PC-9 (cell line): Measurements from ENCODE around the gene CDKN1B. TPM values are rescaled to one million over a fixed set of nuclear protein-coding genes. Genes with fewer than 3 reads are reported as not detected.

Experiments
- BruUV-seq: library from RNA; stranded (reverse); fragments of 400-500 nt; replicated peaks from 2 replicates; lab custom pipeline; 2021; lab: Mats Ljungman, UMichigan
- CTCF ChIA-PET: fragments of 300-600 bp; sonication (Branson Sonifier 250); formaldehyde crosslinking; loops from one replicate; lab custom pipeline; 2022; ENCODE audit warnings: antibody characterized with exemption; lab: Charles Lee
- POLR2A ChIA-PET: fragments of 300-600 bp; sonication (Branson Sonifier 250); formaldehyde crosslinking; loops from one replicate; lab custom pipeline; 2022; ENCODE audit warnings: antibody characterized with exemption; ENCODE audit not compliant: unreplicated experiment; lab: Charles Lee
- DNase-seq, 2 experiments: peaks; one replicate each; pipeline versions ENCODE4 v3.0.0 to v3.0.0-alpha.2; 2015 to 2022; ENCODE audit warnings: mixed read lengths in 1 of 2
- H2AFZ ChIP-seq: fragments of 200-600 bp; sonication (generic); 2 replicates; pipeline ENCODE4 v1.8.1; 2017; ENCODE audit warnings: antibody characterized with exemption
- H3F3A ChIP-seq: fragments of 200-600 bp; sonication (generic); 2 replicates; pipeline ENCODE4 v1.8.1; 2017; ENCODE audit warnings: antibody characterized with exemption, mild to moderate bottlenecking, low read depth; ENCODE audit not compliant: insufficient read depth
- H3K27ac ChIP-seq: fragments of 200-600 bp; sonication (generic); 2 replicates; pipeline ENCODE4 v1.6.1; 2016; ENCODE audit warnings: mixed run types
- H3K27me3 ChIP-seq: fragments of 200-600 bp; sonication (generic); 2 replicates; pipeline ENCODE4 v1.6.1; 2016; ENCODE audit warnings: low read depth, mixed run types; ENCODE audit not compliant: insufficient read depth
- H3K36me3 ChIP-seq: fragments of 200-600 bp; sonication (generic); 2 replicates; pipeline ENCODE4 v1.6.1; 2016; ENCODE audit warnings: low read depth, mixed run types
- H3K4me1 ChIP-seq: fragments of 200-600 bp; sonication (generic); replicated peaks from 2 replicates; pipeline ENCODE4 v1.6.1; 2016; ENCODE audit warnings: mixed run types; ENCODE audit not compliant: insufficient read depth
- H3K4me2 ChIP-seq: fragments of 200-600 bp; sonication (generic); 2 replicates; pipeline ENCODE4 v1.6.1; 2017; ENCODE audit warnings: mixed run types
- H3K4me3 ChIP-seq: fragments of 200-600 bp; sonication (generic); 2 replicates; pipeline ENCODE4 v1.6.1; 2016; ENCODE audit warnings: mixed run types
- H3K79me2 ChIP-seq: fragments of 200-600 bp; sonication (generic); 2 replicates; pipeline ENCODE4 v1.6.1; 2017; ENCODE audit warnings: low read depth, mixed run types
- H3K9me2 ChIP-seq: fragments of 200-600 bp; sonication (generic); 2 replicates; pipeline ENCODE4 v1.8.1; 2017; ENCODE audit warnings: mild to moderate bottlenecking; ENCODE audit not compliant: insufficient read depth
- H3K9me3 ChIP-seq: fragments of 200-600 bp; sonication (generic); 2 replicates; pipeline ENCODE4 v1.8.1; 2016; ENCODE audit warnings: low read depth; ENCODE audit not compliant: insufficient read depth
- H4K20me1 ChIP-seq: fragments of 200-600 bp; sonication (generic); 2 replicates; pipeline ENCODE4 v1.8.1; 2017; ENCODE audit not compliant: insufficient read depth
- EZH2 ChIP-seq: fragments of 200-600 bp; sonication (generic); IDR thresholded peaks from 2 replicates; pipeline ENCODE4 v1.8.0; 2017; ENCODE audit warnings: antibody characterized with exemption, low read depth
- intact Hi-C: fragments of 100-400 bp; cut with micrococcal nuclease; formaldehyde crosslinking; loops from one replicate; pipeline ENCODE4 v1.10.0; 2022; ENCODE audit not compliant: unreplicated experiment
- total RNA-seq: library from RNA; stranded (reverse); gene quantifications from 2 replicates; pipeline ENCODE4 v1.2.3, GENCODE V29; 2021
- TF ChIP-seq, protein P1 (sequence below): fragments of 200-600 bp; sonication (generic); conservative IDR thresholded peaks from 2 replicates; pipeline ENCODE4 v1.6.1; 2017; ENCODE audit warnings: mixed run types, antibody characterized with exemption, mild to moderate bottlenecking, moderate library complexity

CDKN1B gene
- total RNA-seq, 1 experiment from 2014 or later = 67.5 TPM

DNA sequence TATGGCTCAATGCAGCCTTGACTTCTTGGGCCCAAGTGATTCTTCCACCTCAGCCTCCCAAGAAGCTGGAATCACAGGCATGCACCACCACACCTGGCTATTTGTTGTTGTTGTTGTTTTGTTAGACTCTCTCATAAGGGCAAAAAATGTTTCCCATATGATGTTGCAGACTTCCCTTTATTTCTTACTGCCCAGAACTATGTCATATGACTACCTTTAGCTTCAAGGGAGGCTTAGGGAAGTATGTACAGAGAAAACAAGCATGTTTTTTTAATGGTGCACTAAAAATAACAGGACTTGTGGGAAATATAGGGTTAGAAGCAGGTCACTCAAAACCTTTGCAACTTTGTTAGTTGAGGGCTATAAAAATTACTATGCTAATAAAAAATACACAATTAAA lies 16.9 kb upstream of the CDKN1B start:
- intact Hi-C loops = loop anchor here (5.0 kb wide), 3 partner anchors 88 to 1213 kb away; partner anchors contain the start of genes CREBL2 and DUSP16
- no peaks in the 10 kb centered on the region for H4K20me1 ChIP-seq
- no peaks in the 10 kb centered on the region for H3K36me3 ChIP-seq
- H3K4me1 ChIP-seq = peaks cover 25% of the 10 kb centered on the region
- ChIA-PET POLR2A (no interaction called here), CTCF (no interaction called here)
- H2AFZ ChIP-seq = no peak overlapping the region
- no peaks in the 10 kb centered on the region for H3K9me3 ChIP-seq
- H3K79me2 ChIP-seq = no peaks in the 10 kb centered on the region
- DNase-seq = no peak
- no peak overlapping the region for H3K4me2 ChIP-seq
- no TSS peak for BruUV-seq
- no peak overlapping the region for H3K4me3 ChIP-seq
- H3K27ac ChIP-seq = no peak overlapping the region
- no peak for TF ChIP-seq EZH2
- TF ChIP-seq, protein P1, sequence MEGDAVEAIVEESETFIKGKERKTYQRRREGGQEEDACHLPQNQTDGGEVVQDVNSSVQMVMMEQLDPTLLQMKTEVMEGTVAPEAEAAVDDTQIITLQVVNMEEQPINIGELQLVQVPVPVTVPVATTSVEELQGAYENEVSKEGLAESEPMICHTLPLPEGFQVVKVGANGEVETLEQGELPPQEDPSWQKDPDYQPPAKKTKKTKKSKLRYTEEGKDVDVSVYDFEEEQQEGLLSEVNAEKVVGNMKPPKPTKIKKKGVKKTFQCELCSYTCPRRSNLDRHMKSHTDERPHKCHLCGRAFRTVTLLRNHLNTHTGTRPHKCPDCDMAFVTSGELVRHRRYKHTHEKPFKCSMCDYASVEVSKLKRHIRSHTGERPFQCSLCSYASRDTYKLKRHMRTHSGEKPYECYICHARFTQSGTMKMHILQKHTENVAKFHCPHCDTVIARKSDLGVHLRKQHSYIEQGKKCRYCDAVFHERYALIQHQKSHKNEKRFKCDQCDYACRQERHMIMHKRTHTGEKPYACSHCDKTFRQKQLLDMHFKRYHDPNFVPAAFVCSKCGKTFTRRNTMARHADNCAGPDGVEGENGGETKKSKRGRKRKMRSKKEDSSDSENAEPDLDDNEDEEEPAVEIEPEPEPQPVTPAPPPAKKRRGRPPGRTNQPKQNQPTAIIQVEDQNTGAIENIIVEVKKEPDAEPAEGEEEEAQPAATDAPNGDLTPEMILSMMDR = no peak
- no peaks in the 10 kb centered on the region for H3K9me2 ChIP-seq
- H3F3A ChIP-seq = peaks cover 7% of the 10 kb centered on the region; the same call in 1 of the 2 replicates
- no peaks in the 10 kb centered on the region for H3K27me3 ChIP-seq

DNA sequence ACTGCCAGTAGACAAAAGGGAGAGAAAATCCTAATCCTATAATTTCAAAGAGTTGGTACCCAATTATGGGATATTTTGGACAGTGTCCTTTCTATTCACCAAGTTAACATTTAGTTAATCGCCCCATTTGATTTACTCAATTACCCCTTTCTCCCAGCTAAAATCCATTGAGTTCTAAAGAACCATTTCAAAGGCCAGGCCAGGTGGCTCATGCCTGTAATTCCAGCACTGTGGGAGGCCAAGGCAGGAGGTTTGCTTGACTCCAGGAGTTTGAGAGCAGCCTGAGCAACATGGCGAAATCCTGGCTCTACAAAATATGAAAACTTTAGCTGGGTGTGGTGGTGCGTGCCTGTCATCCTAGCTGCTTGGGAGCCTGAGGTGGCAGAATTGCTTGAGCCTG lies 15.7 kb upstream of the CDKN1B start:
- no peaks in the 10 kb centered on the region for H3K9me3 ChIP-seq
- no peak overlapping the region for H2AFZ ChIP-seq
- H4K20me1 ChIP-seq = no peaks in the 10 kb centered on the region
- no peaks in the 10 kb centered on the region for H3K27me3 ChIP-seq
- H3K36me3 ChIP-seq = no peaks in the 10 kb centered on the region
- TF ChIP-seq EZH2 = no peak
- TF ChIP-seq, protein P1 = no peak
- BruUV-seq = no TSS peak
- H3K79me2 ChIP-seq = no peaks in the 10 kb centered on the region
- intact Hi-C loops = loop anchor here (5.0 kb wide), 3 partner anchors 89 to 1214 kb away; partner anchors contain the start of genes CREBL2 and DUSP16
- H3K27ac ChIP-seq = no peak overlapping the region
- no peak for DNase-seq
- no peak overlapping the region for H3K4me2 ChIP-seq
- peaks cover 25% of the 10 kb centered on the region for H3K4me1 ChIP-seq
- H3K4me3 ChIP-seq = no peak overlapping the region
- peaks cover 5% of the 10 kb centered on the region; the same call in 1 of the 2 replicates for H3F3A ChIP-seq
- POLR2A ChIA-PET = interaction anchor here (0.7 kb wide), 1 partner anchor 69 kb away, joined by 4 read pairs; no protein-coding TSS in a partner anchor
- CTCF ChIA-PET = interaction anchor here (0.6 kb wide), 1 partner anchor 811 kb away, joined by 4 read pairs; no protein-coding TSS in a partner anchor
- no peaks in the 10 kb centered on the region for H3K9me2 ChIP-seq

DNA sequence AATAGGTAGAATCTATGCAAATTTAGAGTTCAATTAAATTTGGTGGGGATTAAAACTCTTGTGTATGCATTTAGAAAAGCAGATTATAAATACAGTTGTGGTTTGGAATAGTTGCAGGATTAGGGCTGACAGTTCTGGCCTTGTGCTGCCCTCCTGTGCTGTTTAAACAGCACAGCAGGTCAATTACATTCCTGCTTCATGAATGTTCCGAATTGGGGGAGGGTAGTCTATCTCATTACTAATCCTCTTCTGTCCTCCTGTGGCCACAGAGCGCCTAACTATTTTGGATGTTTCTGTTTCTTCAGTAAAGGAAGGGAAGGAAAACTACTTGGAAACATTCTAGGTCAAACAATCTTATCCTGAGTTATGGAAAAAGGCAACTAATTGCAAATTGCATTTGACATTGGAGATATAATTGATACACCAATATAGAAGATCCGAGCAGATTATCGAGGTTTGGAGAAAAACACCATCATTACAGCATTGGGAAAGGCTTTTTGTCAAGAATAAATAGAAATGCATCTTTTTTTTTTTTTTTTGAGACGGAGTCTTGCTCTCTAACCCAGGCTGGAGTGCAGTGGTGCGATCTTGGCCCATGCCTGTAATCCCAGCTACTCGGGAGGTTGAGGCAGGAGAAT lies 12.5 kb upstream of the CDKN1B start:
- H3K4me1 ChIP-seq = peaks cover 12% of the 10 kb centered on the region
- BruUV-seq = no TSS peak
- H3K4me2 ChIP-seq = peak overlapping the region; percentile 21
- H3K27me3 ChIP-seq = no peaks in the 10 kb centered on the region
- peak; percentile 65 to 83 for DNase-seq
- no peaks in the 10 kb centered on the region for H3K9me2 ChIP-seq
- TF ChIP-seq, protein P1 = peak; percentile 91
- TF ChIP-seq EZH2 = no peak
- H3K4me3 ChIP-seq = no peak overlapping the region
- H3F3A ChIP-seq = no peaks in the 10 kb centered on the region
- H2AFZ ChIP-seq = no peak overlapping the region
- H4K20me1 ChIP-seq = no peaks in the 10 kb centered on the region
- H3K9me3 ChIP-seq = no peaks in the 10 kb centered on the region
- H3K79me2 ChIP-seq = no peaks in the 10 kb centered on the region
- ChIA-PET POLR2A (no interaction called here), CTCF (interaction anchor here (0.6 to 1.7 kb wide), 7 partner anchors 32 to 1933 kb away, joined by 3 to 5 read pairs (median 4); no protein-coding TSS in a partner anchor)
- H3K36me3 ChIP-seq = no peaks in the 10 kb centered on the region
- H3K27ac ChIP-seq = no peak overlapping the region
- intact Hi-C loops = loop anchor here (1.0 to 5.0 kb wide), 12 partner anchors 48 to 1934 kb away; partner anchors contain the start of genes CREBL2 and DUSP16
